Stromal cell of bone marrow (primary cell): ENCODE data around the gene GINS1.

Experiments
- DNase-seq: peaks from one replicate; pipeline ENCODE4 v3.0.0-alpha.2; 2012; ENCODE audit warnings: low read depth

The GINS1 gene

GRCh38 chr20:25494506-25495188 lies 87.2 kb downstream of the GINS1 start:
- DNase-seq: no peak

GRCh38 chr20:25495189-25495824 lies 87.8 kb downstream of the GINS1 start:
- no peak for DNase-seq

GRCh38 chr20:25496165-25496967 lies 88.9 kb downstream of the GINS1 start:
- DNase-seq: no peak

GRCh38 chr20:25496968-25497401 lies 89.5 kb downstream of the GINS1 start:
- DNase-seq: no peak

- DNase-seq: no peak
Measured at GRCh38 chr20:25497586-25498279, 90.3 kb downstream of the GINS1 start.
